Lower leg skin (tissue), 4 donors: Measurements from ENCODE around the gene ABI1. TPM values are rescaled to one million over a fixed set of nuclear protein-coding genes. Genes with fewer than 3 reads are reported as not detected.
"Not testable (repeated sequence)": the region's sequence is repeated elsewhere in the genome, so short reads cannot be mapped to it uniquely, and the experiment has no call there.

Experiments used
- DNase-seq, 2 donors: peaks; one replicate each; pipeline ENCODE4 v3.0.0-alpha.2; 2019; ENCODE audit warnings: low spot score in 2 of 2
- H3K4me3 ChIP-seq: fragments of 200-600 bp; sonication (generic); 2 replicates; pipeline ENCODE4 v1.5.1; 2017; ENCODE audit warnings: mild to moderate bottlenecking, low read depth; ENCODE audit not compliant: poor library complexity, severe bottlenecking
- CTCF ChIP-seq, 3 donors: fragments of 450-650 bp; IDR thresholded peaks; one replicate each; pipeline ENCODE4 v1.5.1; 2016; ENCODE audit warnings: antibody characterized with exemption in 3 of 3, mild to moderate bottlenecking in 3 of 3, moderate library complexity in 2 of 3
- POLR2A ChIP-seq, 2 donors: fragments of 450-650 bp; IDR thresholded peaks; one replicate each; pipeline ENCODE4 v1.6.1; 2016 to 2017; ENCODE audit warnings: antibody characterized with exemption in 2 of 2, mild to moderate bottlenecking in 1 of 2, moderate library complexity in 1 of 2
- WGBS, 2 donors: methylation state at CpG; one replicate each; pipeline ENCODE4 v1.1.5; 2018; 5-methylcytosine and 5-hydroxymethylcytosine counted together
- intact Hi-C: fragments of 100-400 bp; cut with DNase I; formaldehyde crosslinking; loops from one replicate; pipeline ENCODE4 v1.15.0; 2023; ENCODE audit warnings: low total_unique reads
- total RNA-seq, 4 donors: library from RNA; depleted of rRNA; stranded (reverse); fragments of >200 nt; gene quantifications; one replicate each; pipeline ENCODE4 v1.1.0, GENCODE V29; 2016

ABI1 gene
- total RNA-seq, 4 donors from 2014 or later = 59.6 to 78.5 (median 68.4) TPM

- no peak for DNase-seq
- intact Hi-C loops = no loop called here
- TF ChIP-seq CTCF (IDR thresholded peaks at IDR 0.05) (no peak), POLR2A (IDR thresholded peaks at IDR 0.05) (no peak)
- no peak overlapping the region for H3K4me3 ChIP-seq
- 89 to 91% methylated on average over 4 of the region's 4 CpGs for WGBS, 2 donors
These were observed 70.3 kb downstream of the ABI1 start for GRCh38 chr10:26790221-26790995.

GRCh38 chr10:26789779-26790178, 71.0 kb downstream of the ABI1 start:
- 96 to 97% methylated on average over 2 of the region's 2 CpGs for WGBS, 2 donors
- H3K4me3 ChIP-seq, intact Hi-C loops, DNase-seq: not testable (repeated sequence)

GRCh38 chr10:26787362-26787761, 73.4 kb downstream of the ABI1 start:
- no peak for TF ChIP-seq POLR2A (IDR thresholded peaks at IDR 0.05)
- TF ChIP-seq CTCF (IDR thresholded peaks at IDR 0.05) = no peak
- intact Hi-C loops = no loop called here
- no peak for DNase-seq
- WGBS, 2 donors = 90 to 95% methylated on average over 3 of the region's 3 CpGs
- no peak overlapping the region for H3K4me3 ChIP-seq

- no peak overlapping the region for H3K4me3 ChIP-seq
- no peak for DNase-seq
- TF ChIP-seq POLR2A (IDR thresholded peaks at IDR 0.05) (no peak), CTCF (IDR thresholded peaks at IDR 0.05) (no peak)
- WGBS, 2 donors = 63 to 92% methylated on average over 2 of the region's 2 CpGs
- intact Hi-C loops = no loop called here
These were observed 79.0 kb downstream of the ABI1 start for GRCh38 chr10:26781797-26782196.

GRCh38 chr10:26780793-26781601, 79.8 kb downstream of the ABI1 start:
- intact Hi-C loops = no loop called here
- WGBS, 2 donors = 28 to 34% methylated on average over 4 of the region's 4 CpGs
- peak; percentile 71 to 80 for DNase-seq
- no peak overlapping the region for H3K4me3 ChIP-seq
- TF ChIP-seq CTCF (IDR thresholded peaks at IDR 0.05) (no peak), POLR2A (IDR thresholded peaks at IDR 0.05) (no peak)

- intact Hi-C loops = no loop called here
- WGBS, 2 donors = 94 to 97% methylated on average over 8 of the region's 8 CpGs
- DNase-seq = no peak
- H3K4me3 ChIP-seq = no peak overlapping the region
- TF ChIP-seq POLR2A (IDR thresholded peaks at IDR 0.05) = no peak
- TF ChIP-seq CTCF (IDR thresholded peaks at IDR 0.05) = no peak
These were observed 80.5 kb downstream of the ABI1 start for GRCh38 chr10:26780106-26780792.
